Measurements from ENCODE around the gene INSM1.
"Not testable (repeated sequence)": the region's sequence is repeated elsewhere in the genome, so short reads cannot be mapped to it uniquely, and the experiment has no call there.

Gene INSM1
- 0 to 14.6 (median 0) reads per million in 3 experiments for total RNA-seq

GRCh38 chr20:20367575-20368417 is at the start of gene INSM1:
Gene INSM1, plus strand, starts transcription at chr20:20368104. Its CDS starts 164 bp downstream, at chr20:20368268.
- no peak for DNase-seq

GRCh38 chr20:20318365-20319161 is 49.3 kb upstream of the INSM1 start:
- no peak for DNase-seq

GRCh38 chr20:20321134-20321533 is 46.8 kb upstream of the INSM1 start:
- DNase-seq, result no peak

GRCh38 chr20:20321917-20322316 is 46.0 kb upstream of the INSM1 start:
- no peak for DNase-seq

- DNase-seq, result no peak
These were observed 45.0 kb upstream of the INSM1 start for GRCh38 chr20:20322912-20323311.

GRCh38 chr20:20327746-20328145 is 40.2 kb upstream of the INSM1 start:
- no peak for DNase-seq

- DNase-seq, result no peak
These were observed 38.3 kb upstream of the INSM1 start for GRCh38 chr20:20329564-20329963.

GRCh38 chr20:20331156-20331555 is 36.7 kb upstream of the INSM1 start:
- no peak for DNase-seq

- DNase-seq, result no peak
These were observed 36.1 kb upstream of the INSM1 start for GRCh38 chr20:20331817-20332216.

- DNase-seq, result no peak
These were observed 34.0 kb upstream of the INSM1 start for GRCh38 chr20:20333866-20334265.

- no peak for DNase-seq
These were observed 33.4 kb upstream of the INSM1 start for GRCh38 chr20:20334489-20334888.

GRCh38 chr20:20338133-20338730 is 29.7 kb upstream of the INSM1 start:
- DNase-seq, result no peak

GRCh38 chr20:20340443-20340842 is 27.5 kb upstream of the INSM1 start:
- DNase-seq, result no peak

- no peak for DNase-seq
These were observed 26.5 kb upstream of the INSM1 start for GRCh38 chr20:20341371-20341770.

GRCh38 chr20:20342066-20342465 is 25.8 kb upstream of the INSM1 start:
- DNase-seq, result no peak

- DNase-seq, result no peak
These were observed 24.0 kb upstream of the INSM1 start for GRCh38 chr20:20343932-20344331.

GRCh38 chr20:20344476-20344875 is 23.4 kb upstream of the INSM1 start:
- DNase-seq, result no peak

- DNase-seq, result no peak
These were observed 14.3 kb upstream of the INSM1 start for GRCh38 chr20:20353576-20353975.

GRCh38 chr20:20355503-20355902 is 12.4 kb upstream of the INSM1 start:
- DNase-seq, result not testable (repeated sequence)

- DNase-seq, result no peak
These were observed 9.1 kb upstream of the INSM1 start for GRCh38 chr20:20358801-20359200.

- DNase-seq, result no peak
These were observed 8.3 kb upstream of the INSM1 start for GRCh38 chr20:20359628-20360027.

- DNase-seq, result no peak
These were observed 7.4 kb upstream of the INSM1 start for GRCh38 chr20:20360464-20360863.

GRCh38 chr20:20362774-20363433 is 5.0 kb upstream of the INSM1 start:
- DNase-seq, result no peak
